DOHH2 (cell line): ENCODE data around the gene CCND2.

Experiments used
- H3F3A ChIP-seq: fragments of 200-600 bp; sonication (generic), shearing (Covaris generic); 2 replicates; pipeline ENCODE4 v1.6.0; 2016; ENCODE audit warnings: antibody characterized with exemption, mild to moderate bottlenecking; ENCODE audit not compliant: control insufficient read depth, insufficient read depth
- H3K27ac ChIP-seq: fragments of 200-600 bp; sonication (generic); 2 replicates; pipeline ENCODE4 v1.5.1; 2014; ENCODE audit warnings: low read depth, mild to moderate bottlenecking, low read length, moderate library complexity
- H3K27me3 ChIP-seq: fragments of 200-600 bp; sonication (generic); 2 replicates; pipeline ENCODE4 v1.6.1; 2014; ENCODE audit warnings: mild to moderate bottlenecking, low read length, mixed read lengths; ENCODE audit not compliant: control insufficient read depth
- H3K36me3 ChIP-seq: fragments of 200-600 bp; sonication (generic); 2 replicates; pipeline ENCODE4 v1.6.1; 2014; ENCODE audit warnings: mild to moderate bottlenecking, low read length, moderate library complexity, mixed read lengths; ENCODE audit not compliant: control insufficient read depth
- H3K4me1 ChIP-seq: fragments of 200-600 bp; sonication (generic); 2 replicates; pipeline ENCODE4 v1.6.1; 2014; ENCODE audit warnings: mild to moderate bottlenecking, low read length, mixed read lengths; ENCODE audit not compliant: control insufficient read depth
- H3K4me2 ChIP-seq: fragments of 200-600 bp; sonication (generic); 2 replicates; pipeline ENCODE4 v1.6.0; 2014; ENCODE audit warnings: mild to moderate bottlenecking, low read length, moderate library complexity
- H3K4me3 ChIP-seq: fragments of 200-600 bp; sonication (generic); 2 replicates; pipeline ENCODE4 v1.5.1; 2014; ENCODE audit warnings: mild to moderate bottlenecking, low read length, mixed read lengths
- H3K79me2 ChIP-seq: fragments of 200-600 bp; sonication (generic); 2 replicates; pipeline ENCODE4 v1.6.1; 2014; ENCODE audit warnings: mild to moderate bottlenecking, low read length, mixed read lengths; ENCODE audit not compliant: control insufficient read depth
- H3K9me2 ChIP-seq: fragments of 200-600 bp; sonication (generic); replicated peaks from 2 replicates; pipeline ENCODE4 v1.6.1; 2014; ENCODE audit warnings: mild to moderate bottlenecking, low read length, mixed read lengths; ENCODE audit not compliant: control insufficient read depth
- H3K9me3 ChIP-seq: fragments of 200-600 bp; sonication (generic); 2 replicates; pipeline ENCODE4 v1.6.1; 2014; ENCODE audit warnings: antibody characterized with exemption, low read length, mixed read lengths; ENCODE audit not compliant: control insufficient read depth, insufficient read depth
- H4K20me1 ChIP-seq: fragments of 200-600 bp; sonication (generic); 2 replicates; pipeline ENCODE4 v1.6.0; 2014; ENCODE audit warnings: low read depth, mild to moderate bottlenecking, antibody characterized with exemption, low read length, moderate library complexity; ENCODE audit not compliant: control insufficient read depth, insufficient read depth
- CTCF ChIP-seq: fragments of 200-600 bp; sonication (generic); IDR thresholded peaks from one replicate; pipeline ENCODE4 v1.5.1; 2014; ENCODE audit warnings: antibody characterized with exemption, mild to moderate bottlenecking, low read depth, low read length; ENCODE audit not compliant: poor library complexity, severe bottlenecking
- EZH2phosphoT487 ChIP-seq: fragments of 200-600 bp; sonication (generic); IDR thresholded peaks from 2 replicates; pipeline ENCODE4 v1.6.1; 2017; ENCODE audit warnings: borderline replicate concordance, mild to moderate bottlenecking, antibody characterized with exemption, low read length, moderate library complexity, mixed read lengths

CCND2 gene

DNA sequence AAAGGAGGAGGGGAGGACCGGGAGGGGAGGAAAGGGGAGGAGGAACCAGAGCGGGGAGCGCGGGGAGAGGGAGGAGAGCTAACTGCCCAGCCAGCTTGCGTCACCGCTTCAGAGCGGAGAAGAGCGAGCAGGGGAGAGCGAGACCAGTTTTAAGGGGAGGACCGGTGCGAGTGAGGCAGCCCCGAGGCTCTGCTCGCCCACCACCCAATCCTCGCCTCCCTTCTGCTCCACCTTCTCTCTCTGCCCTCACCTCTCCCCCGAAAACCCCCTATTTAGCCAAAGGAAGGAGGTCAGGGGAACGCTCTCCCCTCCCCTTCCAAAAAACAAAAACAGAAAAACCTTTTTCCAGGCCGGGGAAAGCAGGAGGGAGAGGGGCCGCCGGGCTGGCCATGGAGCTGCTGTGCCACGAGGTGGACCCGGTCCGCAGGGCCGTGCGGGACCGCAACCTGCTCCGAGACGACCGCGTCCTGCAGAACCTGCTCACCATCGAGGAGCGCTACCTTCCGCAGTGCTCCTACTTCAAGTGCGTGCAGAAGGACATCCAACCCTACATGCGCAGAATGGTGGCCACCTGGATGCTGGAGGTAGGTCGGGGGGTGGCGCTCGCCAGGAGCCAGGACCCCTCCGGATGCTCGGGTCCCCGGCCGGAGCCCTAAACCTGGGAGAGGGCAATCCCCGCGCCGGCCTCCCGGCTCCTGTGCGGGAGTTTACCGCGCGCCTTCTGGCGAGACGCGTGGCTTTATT, at the start of gene CCND2:
Gene CCND2 (plus strand): TSS at position 111 of the 744 bp plus-strand sequence. CDS start 279 bp downstream, at position 390.
- Histone ChIP-seq H3K27ac (no peak within 1 kb of the TSS), H3K79me2 (no peaks in the 10 kb centered on the region), H3K36me3 (no peaks in the 10 kb centered on the region), H3K9me2 (no peaks in the 10 kb centered on the region), H3K27me3 (peaks cover 79% of the 10 kb centered on the region), H3F3A (no peaks in the 10 kb centered on the region), H3K4me1 (peaks cover 37% of the 10 kb centered on the region), H3K9me3 (no peaks in the 10 kb centered on the region), H3K4me3 (peak within 1 kb of the TSS; percentile 64), H4K20me1 (no peaks in the 10 kb centered on the region; the same call in 1 of the 2 replicates), H3K4me2 (peak within 1 kb of the TSS; percentile 74; the same call in 1 of the 2 replicates)
- TF ChIP-seq EZH2phosphoT487: peak; percentile 96; the same call in 1 of the 2 replicates
- TF ChIP-seq CTCF: no peak

- H3K79me2 ChIP-seq: no peaks in the 10 kb centered on the region
- no peaks in the 10 kb centered on the region for H3K9me3 ChIP-seq
- H3K9me2 ChIP-seq: no peaks in the 10 kb centered on the region
- H3K27me3 ChIP-seq: peaks cover 6% of the 10 kb centered on the region; the same call in 1 of the 2 replicates
- no peaks in the 10 kb centered on the region for H4K20me1 ChIP-seq
- no peaks in the 10 kb centered on the region for H3F3A ChIP-seq
- TF ChIP-seq EZH2phosphoT487 (no peak), CTCF (no peak)
- H3K36me3 ChIP-seq: no peaks in the 10 kb centered on the region
- no peak overlapping the region for H3K27ac ChIP-seq
- no peaks in the 10 kb centered on the region for H3K4me1 ChIP-seq
- no peak overlapping the region for H3K4me2 ChIP-seq
- H3K4me3 ChIP-seq: no peak overlapping the region
These were observed 49.2 kb upstream of the CCND2 start for GRCh38 chr12:4224206-4224889.

DNA sequence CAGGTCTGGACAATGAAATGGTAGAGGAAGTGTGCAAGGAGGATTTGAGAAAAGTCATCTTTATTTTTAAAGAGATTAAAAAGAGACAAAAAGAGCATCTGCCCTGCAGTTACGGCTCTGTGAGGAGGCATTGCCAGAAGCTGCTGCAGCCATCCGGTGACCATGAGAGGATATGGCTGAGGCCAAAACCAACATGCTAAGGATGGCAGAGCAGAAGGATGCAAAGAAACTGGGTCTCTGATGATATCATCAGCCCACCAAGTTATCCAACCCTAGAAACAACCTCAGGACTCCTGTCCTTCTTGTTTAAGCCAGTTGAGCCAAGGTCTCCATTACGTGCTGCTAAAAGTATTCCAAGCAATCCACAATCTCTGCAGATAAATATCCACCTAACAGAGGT, 48.0 kb upstream of the CCND2 start:
- Histone ChIP-seq H4K20me1 (no peaks in the 10 kb centered on the region), H3K4me2 (no peak overlapping the region), H3K4me1 (no peaks in the 10 kb centered on the region), H3K9me3 (no peaks in the 10 kb centered on the region), H3K36me3 (no peaks in the 10 kb centered on the region), H3F3A (no peaks in the 10 kb centered on the region), H3K27ac (no peak overlapping the region), H3K9me2 (no peaks in the 10 kb centered on the region), H3K27me3 (no peaks in the 10 kb centered on the region), H3K79me2 (no peaks in the 10 kb centered on the region), H3K4me3 (no peak overlapping the region)
- TF ChIP-seq CTCF (no peak), EZH2phosphoT487 (no peak)
